Right lobe of liver (tissue), 4 donors: ENCODE data around the gene DNM1L.

ENCODE experiments used
- POLR2A ChIP-seq: fragments of 450-650 bp; IDR thresholded peaks from one replicate; pipeline ENCODE4 v1.6.1; 2017; ENCODE audit warnings: antibody characterized with exemption, mild to moderate bottlenecking
- TF ChIP-seq, protein P1 (sequence below), 4 donors: fragments of 200-600 bp in 3 of 4; fragments of 450-650 bp in 1 of 4; IDR thresholded peaks; one replicate each; pipeline versions ENCODE4 v1.5.1 to v1.8.0; 2016 to 2022; ENCODE audit warnings: antibody characterized with exemption in 4 of 4, mild to moderate bottlenecking in 2 of 4
- donor health status: DM: no; HTN: no; CAD: no.
- donor health status: DM: no; HTN: no; CAD: no.
- donor health status: DM: no; HTN: yes; CAD: no.

DNA sequence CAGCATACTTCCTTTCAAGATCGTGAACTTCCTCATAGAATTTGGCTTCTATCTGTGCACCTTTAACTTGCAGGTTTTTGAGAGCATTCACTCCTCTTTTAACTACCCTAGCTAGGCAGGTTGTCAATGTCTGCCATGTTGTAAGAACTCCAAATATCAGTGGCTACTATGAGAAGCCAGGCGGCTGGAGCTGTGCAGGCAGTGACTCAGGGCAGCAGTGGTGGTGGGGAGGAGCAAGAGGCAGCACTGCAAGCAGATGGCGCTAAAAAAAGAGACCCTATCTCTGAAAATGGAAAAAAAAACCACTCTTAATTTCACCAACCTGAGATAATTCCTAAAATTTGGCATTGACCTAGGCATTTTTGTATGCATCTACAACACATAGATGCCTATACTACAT lies 48.1 kb downstream of the DNM1L start:
- TF ChIP-seq, protein P1, sequence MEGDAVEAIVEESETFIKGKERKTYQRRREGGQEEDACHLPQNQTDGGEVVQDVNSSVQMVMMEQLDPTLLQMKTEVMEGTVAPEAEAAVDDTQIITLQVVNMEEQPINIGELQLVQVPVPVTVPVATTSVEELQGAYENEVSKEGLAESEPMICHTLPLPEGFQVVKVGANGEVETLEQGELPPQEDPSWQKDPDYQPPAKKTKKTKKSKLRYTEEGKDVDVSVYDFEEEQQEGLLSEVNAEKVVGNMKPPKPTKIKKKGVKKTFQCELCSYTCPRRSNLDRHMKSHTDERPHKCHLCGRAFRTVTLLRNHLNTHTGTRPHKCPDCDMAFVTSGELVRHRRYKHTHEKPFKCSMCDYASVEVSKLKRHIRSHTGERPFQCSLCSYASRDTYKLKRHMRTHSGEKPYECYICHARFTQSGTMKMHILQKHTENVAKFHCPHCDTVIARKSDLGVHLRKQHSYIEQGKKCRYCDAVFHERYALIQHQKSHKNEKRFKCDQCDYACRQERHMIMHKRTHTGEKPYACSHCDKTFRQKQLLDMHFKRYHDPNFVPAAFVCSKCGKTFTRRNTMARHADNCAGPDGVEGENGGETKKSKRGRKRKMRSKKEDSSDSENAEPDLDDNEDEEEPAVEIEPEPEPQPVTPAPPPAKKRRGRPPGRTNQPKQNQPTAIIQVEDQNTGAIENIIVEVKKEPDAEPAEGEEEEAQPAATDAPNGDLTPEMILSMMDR (IDR thresholded peaks at IDR 0.05), result no peak
- no peak for TF ChIP-seq POLR2A
